ENCODE measurements around the gene INTS6L. TPM values are rescaled to one million over a fixed set of nuclear protein-coding genes. Genes with fewer than 3 reads are reported as not detected.

INTS6L gene
- total RNA-seq, 2 donors from 2014 or later: 28.6 to 41.3 TPM

GRCh38 chrX:135509885-135510284, 10.6 kb upstream of the INTS6L start:
- Mint-ChIP-seq H3K4me3 (no peak overlapping the region), H3K36me3 (ENCODE audit: insufficient read depth in 2 of 2) (no peaks in the 10 kb centered on the region), H3K9me3 (no peaks in the 10 kb centered on the region), H3K27me3 (ENCODE audit: low read depth) (peaks cover 32% of the 10 kb centered on the region), H3K27ac (no peak overlapping the region), H3K4me1 (ENCODE audit: low read depth) (no peaks in the 10 kb centered on the region)
- ATAC-seq (replicated peaks in 1 of 2): no peak
- no peak for DNase-seq

DNA sequence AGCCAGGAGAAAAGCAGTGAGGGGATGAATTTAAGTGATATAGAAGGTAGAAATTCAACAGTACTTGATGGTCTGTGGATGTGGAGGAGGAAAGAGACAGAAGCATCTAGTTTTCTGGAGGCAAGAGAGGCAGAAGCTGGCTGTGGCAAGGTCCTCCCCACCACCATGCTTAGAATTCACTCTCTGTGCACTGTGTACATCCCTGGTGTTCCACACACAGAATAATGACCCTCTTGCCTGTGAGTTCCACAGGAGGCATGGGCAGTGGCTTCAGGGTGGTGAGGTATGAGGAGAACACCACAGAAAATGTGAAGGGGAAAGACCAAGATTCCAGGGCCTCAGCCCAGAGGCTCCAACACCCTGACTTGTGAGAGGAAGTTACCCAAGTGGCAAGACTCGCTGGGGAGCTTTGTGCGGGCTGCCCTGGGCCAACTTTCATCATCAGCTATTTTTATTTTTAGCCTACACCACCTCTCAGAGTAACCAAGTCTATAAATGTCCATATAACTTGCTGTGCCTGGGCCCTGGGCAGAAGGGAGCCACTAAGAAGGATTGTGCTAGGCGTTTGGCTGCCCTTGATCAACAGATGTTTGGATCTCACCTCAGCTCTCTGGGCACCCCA, 7.8 kb upstream of the INTS6L start:
- peaks cover 39% of the 10 kb centered on the region for H3K27me3 Mint-ChIP-seq (ENCODE audit: low read depth)
- H3K9me3 Mint-ChIP-seq: peaks cover 0 to 3% of the 10 kb centered on the region in 2 donors
- H3K4me3 Mint-ChIP-seq: no peak overlapping the region
- DNase-seq (no peak), ATAC-seq (replicated peaks in 1 of 2) (no peak)
- no peak overlapping the region for H3K27ac Mint-ChIP-seq
- H3K4me1 Mint-ChIP-seq (ENCODE audit: low read depth): no peaks in the 10 kb centered on the region
- H3K36me3 Mint-ChIP-seq (ENCODE audit: insufficient read depth in 2 of 2): no peaks in the 10 kb centered on the region

GRCh38 chrX:135513130-135513515, 7.3 kb upstream of the INTS6L start:
- peaks cover 35% of the 10 kb centered on the region for H3K27me3 Mint-ChIP-seq (ENCODE audit: low read depth)
- H3K4me1 Mint-ChIP-seq (ENCODE audit: low read depth): peaks cover 1% of the 10 kb centered on the region
- peaks cover 0 to 3% of the 10 kb centered on the region in 2 donors for H3K9me3 Mint-ChIP-seq
- DNase-seq (no peak), ATAC-seq (replicated peaks in 1 of 2) (no peak)
- no peak overlapping the region for H3K4me3 Mint-ChIP-seq
- no peaks in the 10 kb centered on the region for H3K36me3 Mint-ChIP-seq (ENCODE audit: insufficient read depth in 2 of 2)
- no peak overlapping the region for H3K27ac Mint-ChIP-seq

- Mint-ChIP-seq H3K36me3 (ENCODE audit: insufficient read depth in 2 of 2) (peaks cover 3% of the 10 kb centered on the region in 2 donors), H3K27ac (no peak overlapping the region), H3K4me1 (ENCODE audit: low read depth) (peaks cover 9% of the 10 kb centered on the region), H3K9me3 (peaks cover 0 to 3% of the 10 kb centered on the region in 2 donors), H3K27me3 (ENCODE audit: low read depth) (peaks cover 15% of the 10 kb centered on the region), H3K4me3 (no peak overlapping the region)
- DNase-seq: no peak
- no peak for ATAC-seq (replicated peaks in 1 of 2)
Observed at GRCh38 chrX:135516376-135516775, 4.1 kb upstream of the INTS6L start.

- H3K4me1 Mint-ChIP-seq (ENCODE audit: low read depth): peaks cover 9% of the 10 kb centered on the region
- H3K27ac Mint-ChIP-seq: no peak overlapping the region
- DNase-seq (no peak), ATAC-seq (replicated peaks in 1 of 2) (no peak)
- H3K27me3 Mint-ChIP-seq (ENCODE audit: low read depth): peaks cover 15% of the 10 kb centered on the region
- peaks cover 0 to 3% of the 10 kb centered on the region in 2 donors for H3K9me3 Mint-ChIP-seq
- H3K4me3 Mint-ChIP-seq: no peak overlapping the region
- H3K36me3 Mint-ChIP-seq (ENCODE audit: insufficient read depth in 2 of 2): peaks cover 3 to 6% of the 10 kb centered on the region in 2 donors
Observed at GRCh38 chrX:135518161-135518560, 2.3 kb upstream of the INTS6L start.

- Mint-ChIP-seq H3K36me3 (ENCODE audit: insufficient read depth in 2 of 2) (peaks cover 3 to 6% of the 10 kb centered on the region in 2 donors), H3K9me3 (peaks cover 0 to 3% of the 10 kb centered on the region in 2 donors), H3K27ac (peak overlapping the region; percentile 99), H3K4me1 (ENCODE audit: low read depth) (peaks cover 26% of the 10 kb centered on the region), H3K27me3 (ENCODE audit: low read depth) (peaks cover 7% of the 10 kb centered on the region), H3K4me3 (peak overlapping the region; percentile 97)
- no peak for DNase-seq
- ATAC-seq (replicated peaks in 1 of 2): no peak
Observed at GRCh38 chrX:135520022-135520552, 373 bp upstream of the INTS6L start.

GRCh38 chrX:135521405-135522131, 1.1 kb downstream of the INTS6L start:
- H3K4me3 Mint-ChIP-seq: peak overlapping the region; percentile 97
- peaks cover 4 to 10% of the 10 kb centered on the region in 2 donors for H3K36me3 Mint-ChIP-seq (ENCODE audit: insufficient read depth in 2 of 2)
- H3K9me3 Mint-ChIP-seq: no peaks in the 10 kb centered on the region
- H3K27me3 Mint-ChIP-seq (ENCODE audit: low read depth): peaks cover under 1% of the 10 kb centered on the region
- H3K27ac Mint-ChIP-seq: peak overlapping the region; percentile 98
- peak; percentile 82 to 88 for DNase-seq
- ATAC-seq (replicated peaks in 1 of 2): peak; percentile 72
- H3K4me1 Mint-ChIP-seq (ENCODE audit: low read depth): peaks cover 36% of the 10 kb centered on the region

DNA sequence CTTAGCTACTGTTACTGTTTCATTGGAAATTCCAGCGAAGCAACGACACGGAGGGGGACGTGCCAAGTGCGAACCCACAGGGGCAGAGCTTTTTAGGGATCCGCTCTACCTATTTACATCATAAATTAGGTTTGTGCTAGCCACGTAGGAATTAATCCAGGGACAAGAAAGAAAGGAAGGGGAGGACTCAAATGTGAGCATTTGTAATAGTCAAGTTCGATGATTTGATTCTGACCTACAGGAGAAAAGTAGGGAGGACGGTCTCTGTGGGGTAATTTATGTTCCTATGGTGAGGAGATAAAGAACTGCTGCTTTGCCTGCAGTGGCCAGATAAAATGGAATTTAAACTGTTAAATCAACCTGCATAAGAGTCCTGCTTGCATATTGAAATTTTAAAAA, 1.7 kb downstream of the INTS6L start:
- ATAC-seq (replicated peaks in 1 of 2) (no peak), DNase-seq (no peak)
- no peaks in the 10 kb centered on the region for H3K27me3 Mint-ChIP-seq (ENCODE audit: low read depth)
- peaks cover 4 to 10% of the 10 kb centered on the region in 2 donors for H3K36me3 Mint-ChIP-seq (ENCODE audit: insufficient read depth in 2 of 2)
- H3K4me1 Mint-ChIP-seq (ENCODE audit: low read depth): peaks cover 36% of the 10 kb centered on the region
- H3K9me3 Mint-ChIP-seq: no peaks in the 10 kb centered on the region
- H3K27ac Mint-ChIP-seq: peak overlapping the region; percentile 98
- H3K4me3 Mint-ChIP-seq: peak overlapping the region; percentile 97

- DNase-seq (no peak), ATAC-seq (replicated peaks in 1 of 2) (no peak)
- H3K27ac Mint-ChIP-seq: peak overlapping the region; percentile 98
- no peaks in the 10 kb centered on the region for H3K27me3 Mint-ChIP-seq (ENCODE audit: low read depth)
- H3K4me1 Mint-ChIP-seq (ENCODE audit: low read depth): peaks cover 35% of the 10 kb centered on the region
- peak overlapping the region; percentile 97 for H3K4me3 Mint-ChIP-seq
- peaks cover 4 to 10% of the 10 kb centered on the region in 2 donors for H3K36me3 Mint-ChIP-seq (ENCODE audit: insufficient read depth in 2 of 2)
- H3K9me3 Mint-ChIP-seq: no peaks in the 10 kb centered on the region
Observed at GRCh38 chrX:135522878-135523693, 2.6 kb downstream of the INTS6L start.

- Mint-ChIP-seq H3K27ac (no peak overlapping the region), H3K4me1 (ENCODE audit: low read depth) (peaks cover 35% of the 10 kb centered on the region), H3K9me3 (no peaks in the 10 kb centered on the region), H3K4me3 (no peak overlapping the region), H3K27me3 (ENCODE audit: low read depth) (peaks cover 12% of the 10 kb centered on the region), H3K36me3 (ENCODE audit: insufficient read depth in 2 of 2) (peaks cover 7% of the 10 kb centered on the region in 2 donors)
- ATAC-seq (replicated peaks in 1 of 2) (no peak), DNase-seq (no peak)
Observed at GRCh38 chrX:135528254-135528653, 7.8 kb downstream of the INTS6L start.

DNA sequence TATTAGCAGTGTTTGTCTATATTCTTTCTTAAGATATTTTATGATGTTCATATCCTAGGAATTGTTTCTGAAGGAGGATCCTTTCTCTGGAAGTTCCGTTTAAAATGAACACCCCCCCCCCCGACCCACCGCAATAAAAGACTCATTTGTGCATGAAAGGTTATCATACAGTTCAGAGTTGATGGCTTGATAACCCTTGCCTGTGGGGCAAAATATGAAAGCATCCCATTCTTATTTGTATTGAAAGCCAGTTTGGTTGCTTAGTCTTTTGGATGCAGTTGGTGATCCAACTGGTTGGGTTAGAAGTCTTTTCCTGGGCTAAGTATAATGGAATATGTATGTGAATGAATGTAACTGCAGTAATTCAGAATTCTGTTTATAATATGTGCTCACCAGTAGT, 8.3 kb downstream of the INTS6L start:
- Mint-ChIP-seq H3K4me3 (no peak overlapping the region), H3K36me3 (ENCODE audit: insufficient read depth in 2 of 2) (peaks cover 7% of the 10 kb centered on the region in 2 donors), H3K27ac (no peak overlapping the region), H3K4me1 (ENCODE audit: low read depth) (peaks cover 32% of the 10 kb centered on the region), H3K27me3 (ENCODE audit: low read depth) (peaks cover 12% of the 10 kb centered on the region), H3K9me3 (no peaks in the 10 kb centered on the region)
- no peak for ATAC-seq (replicated peaks in 1 of 2)
- DNase-seq: no peak

- peaks cover 12% of the 10 kb centered on the region for H3K27me3 Mint-ChIP-seq (ENCODE audit: low read depth)
- ATAC-seq (replicated peaks in 1 of 2): no peak
- H3K4me1 Mint-ChIP-seq (ENCODE audit: low read depth): peaks cover 18% of the 10 kb centered on the region
Observed at GRCh38 chrX:135530097-135530496, 9.6 kb downstream of the INTS6L start.

DNA sequence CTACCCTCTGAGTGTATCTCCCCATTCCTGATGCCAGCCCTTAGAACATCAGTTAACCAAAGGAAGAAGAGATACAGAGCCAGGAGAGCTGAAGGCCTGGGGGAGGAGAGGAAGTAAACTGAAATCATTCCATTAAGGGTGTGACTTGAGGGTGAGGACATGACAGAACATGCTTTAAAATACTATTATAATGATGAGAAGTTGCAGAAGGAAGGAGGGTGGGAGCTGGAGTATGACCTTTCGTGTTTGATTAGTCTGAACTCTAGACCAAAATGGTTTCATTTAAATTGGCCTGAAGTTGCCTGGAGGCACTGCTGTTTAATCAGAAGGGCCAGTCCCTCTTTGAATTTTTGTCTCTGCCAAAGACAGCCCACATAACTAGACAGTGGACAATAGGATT, 11.4 kb downstream of the INTS6L start:
- no peak for ATAC-seq (replicated peaks in 1 of 2)
- Mint-ChIP-seq H3K4me1 (ENCODE audit: low read depth) (peaks cover 11% of the 10 kb centered on the region), H3K27me3 (ENCODE audit: low read depth) (peaks cover 12% of the 10 kb centered on the region), H3K4me3 (no peak overlapping the region), H3K9me3 (no peaks in the 10 kb centered on the region), H3K27ac (peak overlapping the region; percentile 6), H3K36me3 (ENCODE audit: insufficient read depth in 2 of 2) (peaks cover 3 to 5% of the 10 kb centered on the region in 2 donors)
- DNase-seq: no peak

More at GRCh38 chrX:135530097-135530496, 9.6 kb downstream of the INTS6L start:
- H3K4me3 Mint-ChIP-seq: no peak overlapping the region
- peaks cover 7% of the 10 kb centered on the region in 2 donors for H3K36me3 Mint-ChIP-seq (ENCODE audit: insufficient read depth in 2 of 2)
- H3K27ac Mint-ChIP-seq: no peak overlapping the region
- no peaks in the 10 kb centered on the region for H3K9me3 Mint-ChIP-seq
- DNase-seq: no peak

Data from activated T-cell treated with anti-CD3 and anti-CD28 coated beads, Interleukin-2, amount 50 U/mL, for 72 hours (primary cell).